Fibroblast of peridontal ligament (primary cell): ENCODE data around the gene IQGAP2.

Experiments used
- DNase-seq: peaks from one replicate; pipeline ENCODE4 v3.0.0-alpha.2; 2010; ENCODE audit errors: extremely low read depth

Gene IQGAP2

GRCh38 chr5:76751291-76751690 lies 348.2 kb downstream of the IQGAP2 start:
- no peak for DNase-seq

GRCh38 chr5:76754668-76755078 lies 351.6 kb downstream of the IQGAP2 start:
- DNase-seq: no peak

GRCh38 chr5:76755779-76756637 lies 352.9 kb downstream of the IQGAP2 start:
- DNase-seq: no peak

GRCh38 chr5:76757049-76757448 lies 354.0 kb downstream of the IQGAP2 start:
- DNase-seq: no peak
